Measurements from ENCODE around the gene TSPYL1. TPM values are rescaled to one million over a fixed set of nuclear protein-coding genes. Genes with fewer than 3 reads are reported as not detected.
A peak's percentile ranks its signal among the peaks of the same experiment; 100 is the strongest.

TSPYL1 gene
- total and polyA plus RNA-seq, 5 donors: 34.9 to 98.2 (median 95.5) TPM

GRCh38 chr6:116280933-116281316, 1.2 kb upstream of the TSPYL1 start:
- Histone ChIP-seq H3K27ac (ENCODE audit: low read length) (peak overlapping the region; percentile 13), H3K4me1 (ENCODE audit: control insufficient read depth, insufficient read depth, low read length) (no peaks in the 10 kb centered on the region), H3K9me3 (ENCODE audit: control insufficient read depth, low read length) (no peaks in the 10 kb centered on the region), H3K4me3 (ENCODE audit: low read length) (peak overlapping the region; percentile 97), H3K27me3 (ENCODE audit: control insufficient read depth, insufficient read depth) (no peaks in the 10 kb centered on the region)
- WGBS: 76% methylated on average over 5 of the region's 5 CpGs
- no peak for ATAC-seq
- no peak for DNase-seq
- intact Hi-C loops (cut with DNase I): loop anchor here in 3 of 4 donors (10.0 kb wide), 2 partner anchors 164 to 254 kb away; no protein-coding TSS in a partner anchor

GRCh38 chr6:116280161-116280932, 617 bp upstream of the TSPYL1 start:
- H3K27me3 ChIP-seq (ENCODE audit: control insufficient read depth, insufficient read depth): no peaks in the 10 kb centered on the region
- intact Hi-C loops (cut with DNase I): loop anchor here in 3 of 4 donors (10.0 kb wide), 2 partner anchors 164 to 254 kb away; no protein-coding TSS in a partner anchor
- no peaks in the 10 kb centered on the region for H3K4me1 ChIP-seq (ENCODE audit: control insufficient read depth, insufficient read depth, low read length)
- H3K27ac ChIP-seq (ENCODE audit: low read length): peak overlapping the region; percentile 97
- no peaks in the 10 kb centered on the region for H3K9me3 ChIP-seq (ENCODE audit: control insufficient read depth, low read length)
- no peak for DNase-seq
- H3K4me3 ChIP-seq (ENCODE audit: low read length): peak overlapping the region; percentile 97
- 14% methylated on average over 8 of the region's 8 CpGs for WGBS
- no peak for ATAC-seq

GRCh38 chr6:116278854-116279231, 887 bp downstream of the TSPYL1 start:
- Histone ChIP-seq H3K4me1 (ENCODE audit: control insufficient read depth, insufficient read depth, low read length) (no peaks in the 10 kb centered on the region), H3K27me3 (ENCODE audit: control insufficient read depth, insufficient read depth) (no peaks in the 10 kb centered on the region), H3K4me3 (ENCODE audit: low read length) (peak overlapping the region; percentile 97), H3K9me3 (ENCODE audit: control insufficient read depth, low read length) (no peaks in the 10 kb centered on the region), H3K27ac (ENCODE audit: low read length) (peak overlapping the region; percentile 97)
- ATAC-seq: peak; percentile 58 to 69
- intact Hi-C loops (cut with DNase I): loop anchor here in 2 of 4 donors (10.0 kb wide), 1 partner anchor 286 kb away; no protein-coding TSS in a partner anchor
- WGBS: 10% methylated on average over 12 of the region's 12 CpGs
- DNase-seq: peak; percentile 73 to 89 (median 85)

GRCh38 chr6:116278481-116278829, 1.3 kb downstream of the TSPYL1 start:
- H3K4me3 ChIP-seq (ENCODE audit: low read length): peak overlapping the region; percentile 97
- peaks cover under 1% of the 10 kb centered on the region for H3K4me1 ChIP-seq (ENCODE audit: control insufficient read depth, insufficient read depth, low read length)
- DNase-seq (peak in 1 of 3 donors; percentile 35), ATAC-seq (no peak)
- peak overlapping the region; percentile 97 for H3K27ac ChIP-seq (ENCODE audit: low read length)
- no peaks in the 10 kb centered on the region for H3K27me3 ChIP-seq (ENCODE audit: control insufficient read depth, insufficient read depth)
- no peaks in the 10 kb centered on the region for H3K9me3 ChIP-seq (ENCODE audit: control insufficient read depth, low read length)
- 70% methylated on average over 11 of the region's 11 CpGs for WGBS
- intact Hi-C loops (cut with DNase I): loop anchor here in 2 of 4 donors (10.0 kb wide), 1 partner anchor 286 kb away; no protein-coding TSS in a partner anchor

- peaks cover 1% of the 10 kb centered on the region for H3K4me1 ChIP-seq (ENCODE audit: control insufficient read depth, insufficient read depth, low read length)
- 26% methylated on average over 3 of the region's 3 CpGs for WGBS
- peak overlapping the region; percentile 97 for H3K4me3 ChIP-seq (ENCODE audit: low read length)
- no peaks in the 10 kb centered on the region for H3K9me3 ChIP-seq (ENCODE audit: control insufficient read depth, low read length)
- H3K27ac ChIP-seq (ENCODE audit: low read length): no peak overlapping the region
- ATAC-seq (no peak), DNase-seq (no peak)
- no peaks in the 10 kb centered on the region for H3K27me3 ChIP-seq (ENCODE audit: control insufficient read depth, insufficient read depth)
- intact Hi-C loops (cut with DNase I): loop anchor here in 2 of 4 donors (10.0 kb wide), 1 partner anchor 288 kb away; no protein-coding TSS in a partner anchor
Measured at GRCh38 chr6:116277124-116277523, 2.6 kb downstream of the TSPYL1 start.

GRCh38 chr6:116271149-116271708, 8.5 kb downstream of the TSPYL1 start:
- no peak overlapping the region for H3K27ac ChIP-seq (ENCODE audit: low read length)
- no peak for DNase-seq
- intact Hi-C loops (cut with DNase I): loop anchor here in 2 of 4 donors (10.0 kb wide), 1 partner anchor 294 kb away; no protein-coding TSS in a partner anchor
- H3K9me3 ChIP-seq (ENCODE audit: control insufficient read depth, low read length): no peaks in the 10 kb centered on the region
- H3K27me3 ChIP-seq (ENCODE audit: control insufficient read depth, insufficient read depth): no peaks in the 10 kb centered on the region
- H3K4me1 ChIP-seq (ENCODE audit: control insufficient read depth, insufficient read depth, low read length): peaks cover 1% of the 10 kb centered on the region
- WGBS: 42% methylated on average over 2 of the region's 2 CpGs
- H3K4me3 ChIP-seq (ENCODE audit: low read length): no peak overlapping the region
- no peak for ATAC-seq

GRCh38 chr6:116268589-116269293, 11.0 kb downstream of the TSPYL1 start:
- Histone ChIP-seq H3K27me3 (ENCODE audit: control insufficient read depth, insufficient read depth) (no peaks in the 10 kb centered on the region), H3K27ac (ENCODE audit: low read length) (no peak overlapping the region), H3K4me3 (ENCODE audit: low read length) (no peak overlapping the region), H3K9me3 (ENCODE audit: control insufficient read depth, low read length) (no peaks in the 10 kb centered on the region), H3K4me1 (ENCODE audit: control insufficient read depth, insufficient read depth, low read length) (peaks cover 1% of the 10 kb centered on the region)
- intact Hi-C loops (cut with DNase I): no loop called here
- ATAC-seq: peak; percentile 60 to 63
- 22% methylated on average over 3 of the region's 3 CpGs for whole genome bisulfite sequencing
- no peak for DNase-seq

GRCh38 chr6:116267836-116268588, 11.7 kb downstream of the TSPYL1 start:
- Histone ChIP-seq H3K4me1 (ENCODE audit: control insufficient read depth, insufficient read depth, low read length) (no peaks in the 10 kb centered on the region), H3K27ac (ENCODE audit: low read length) (no peak overlapping the region), H3K4me3 (ENCODE audit: low read length) (no peak overlapping the region), H3K27me3 (ENCODE audit: control insufficient read depth, insufficient read depth) (no peaks in the 10 kb centered on the region), H3K9me3 (ENCODE audit: control insufficient read depth, low read length) (no peaks in the 10 kb centered on the region)
- intact Hi-C loops (cut with DNase I): no loop called here
- no peak for DNase-seq
- 43% methylated on average over 3 of the region's 3 CpGs for WGBS
- no peak for ATAC-seq

- Histone ChIP-seq H3K9me3 (ENCODE audit: control insufficient read depth, low read length) (no peaks in the 10 kb centered on the region), H3K27me3 (ENCODE audit: control insufficient read depth, insufficient read depth) (no peaks in the 10 kb centered on the region), H3K4me3 (ENCODE audit: low read length) (no peak overlapping the region), H3K4me1 (ENCODE audit: control insufficient read depth, insufficient read depth, low read length) (no peaks in the 10 kb centered on the region), H3K27ac (ENCODE audit: low read length) (no peak overlapping the region)
- intact Hi-C loops (cut with DNase I): no loop called here
- no peak for ATAC-seq
- no peak for DNase-seq
Measured at GRCh38 chr6:116266803-116267202, 12.9 kb downstream of the TSPYL1 start.

GRCh38 chr6:116265041-116265829, 14.5 kb downstream of the TSPYL1 start:
- intact Hi-C loops (cut with DNase I): no loop called here
- ATAC-seq: peak; percentile 72 to 74
- WGBS: 79% methylated on average over 4 of the region's 4 CpGs

More at GRCh38 chr6:116265041-116265829, 14.5 kb downstream of the TSPYL1 start:
- H3K27ac ChIP-seq (ENCODE audit: low read length): no peak overlapping the region
- no peaks in the 10 kb centered on the region for H3K9me3 ChIP-seq (ENCODE audit: control insufficient read depth, low read length)
- no peaks in the 10 kb centered on the region for H3K4me1 ChIP-seq (ENCODE audit: control insufficient read depth, insufficient read depth, low read length)
- no peaks in the 10 kb centered on the region for H3K27me3 ChIP-seq (ENCODE audit: control insufficient read depth, insufficient read depth)
- no peak overlapping the region for H3K4me3 ChIP-seq (ENCODE audit: low read length)
- DNase-seq: peak; percentile 33 to 74 (median 71)

Measured in right cardiac atrium (tissue), 5 donors.